Measurements from ENCODE around the gene UFL1.

The UFL1 gene

DNA sequence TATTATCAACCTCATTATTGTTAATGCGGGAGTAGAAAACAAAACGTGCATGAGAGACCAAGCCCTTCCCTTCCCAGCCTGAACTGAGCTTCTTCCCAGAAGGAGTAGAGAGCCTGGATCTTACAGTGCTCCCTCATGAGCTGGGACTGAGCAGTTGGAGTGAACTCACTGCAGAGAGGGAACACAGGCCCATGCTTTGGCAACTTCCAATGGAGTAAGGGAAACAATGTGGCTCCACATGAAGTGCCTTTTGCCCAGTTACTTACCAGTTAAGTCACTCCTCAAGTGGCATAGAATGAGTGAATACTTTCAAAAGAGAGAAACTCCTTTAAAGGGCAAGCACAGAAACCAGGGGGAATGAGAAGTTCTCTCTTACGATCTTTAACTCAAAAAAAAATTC, 53.8 kb downstream of the UFL1 start:
- H3K4me2 ChIP-seq (ENCODE audit: low read depth, low read length, poor library complexity, severe bottlenecking): no peak overlapping the region
- 0 out of 2 replicates have a peak, but pooled peaks cover 5% of the 10 kb centered on the region for H3K9me3 ChIP-seq (ENCODE audit: insufficient read depth, low read length)
- no peaks in the 10 kb centered on the region for H3K9me2 ChIP-seq (replicated peaks; ENCODE audit: insufficient read depth, low read length)
- no peak overlapping the region for H2AFZ ChIP-seq (ENCODE audit: low read depth, low read length, severe bottlenecking)
- no peaks in the 10 kb centered on the region for H3K36me3 ChIP-seq (ENCODE audit: low read length)
- no peaks in the 10 kb centered on the region for H3K79me2 ChIP-seq (ENCODE audit: insufficient read depth, low read length)
- H3K27me3 ChIP-seq (ENCODE audit: low read length): no peaks in the 10 kb centered on the region
- H3K27ac ChIP-seq (ENCODE audit: low read depth, low read length): no peak overlapping the region
- TF ChIP-seq, protein P1, sequence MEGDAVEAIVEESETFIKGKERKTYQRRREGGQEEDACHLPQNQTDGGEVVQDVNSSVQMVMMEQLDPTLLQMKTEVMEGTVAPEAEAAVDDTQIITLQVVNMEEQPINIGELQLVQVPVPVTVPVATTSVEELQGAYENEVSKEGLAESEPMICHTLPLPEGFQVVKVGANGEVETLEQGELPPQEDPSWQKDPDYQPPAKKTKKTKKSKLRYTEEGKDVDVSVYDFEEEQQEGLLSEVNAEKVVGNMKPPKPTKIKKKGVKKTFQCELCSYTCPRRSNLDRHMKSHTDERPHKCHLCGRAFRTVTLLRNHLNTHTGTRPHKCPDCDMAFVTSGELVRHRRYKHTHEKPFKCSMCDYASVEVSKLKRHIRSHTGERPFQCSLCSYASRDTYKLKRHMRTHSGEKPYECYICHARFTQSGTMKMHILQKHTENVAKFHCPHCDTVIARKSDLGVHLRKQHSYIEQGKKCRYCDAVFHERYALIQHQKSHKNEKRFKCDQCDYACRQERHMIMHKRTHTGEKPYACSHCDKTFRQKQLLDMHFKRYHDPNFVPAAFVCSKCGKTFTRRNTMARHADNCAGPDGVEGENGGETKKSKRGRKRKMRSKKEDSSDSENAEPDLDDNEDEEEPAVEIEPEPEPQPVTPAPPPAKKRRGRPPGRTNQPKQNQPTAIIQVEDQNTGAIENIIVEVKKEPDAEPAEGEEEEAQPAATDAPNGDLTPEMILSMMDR (IDR thresholded peaks at IDR 0.05; ENCODE audit: insufficient read depth, low read length, poor library complexity, severe bottlenecking): no peak
- no peak for TF ChIP-seq EZH2phosphoT487 (conservative IDR thresholded peaks at IDR 0.05; ENCODE audit: low read length)
- no peak overlapping the region for H3K9ac ChIP-seq (ENCODE audit: low read length)
- no peak overlapping the region for H3K4me3 ChIP-seq (ENCODE audit: insufficient read depth, low read length, poor library complexity, severe bottlenecking)
- H4K20me1 ChIP-seq (ENCODE audit: low read depth, low read length): no peaks in the 10 kb centered on the region
- H3F3A ChIP-seq (ENCODE audit: insufficient read depth): no peaks in the 10 kb centered on the region

DNA sequence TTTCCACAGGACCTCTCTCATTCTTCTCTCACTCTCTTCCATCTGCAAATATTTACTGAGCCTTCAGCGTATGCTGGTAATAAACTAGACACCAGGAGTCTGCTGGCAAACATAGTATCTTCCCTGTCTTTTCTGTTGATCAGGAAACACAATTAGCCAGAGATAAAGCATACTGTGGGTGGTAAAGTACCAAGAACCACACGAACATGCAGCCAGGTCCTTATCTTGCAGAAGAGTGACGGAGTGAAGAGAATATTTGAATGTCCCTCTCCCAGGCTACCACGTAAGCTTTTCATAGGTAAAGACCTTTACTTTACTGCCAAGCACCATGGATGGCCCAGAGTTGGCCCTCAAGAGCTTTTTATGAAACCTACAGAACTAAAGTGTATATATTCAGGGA, 54.6 kb downstream of the UFL1 start:
- no peak overlapping the region for H3K27ac ChIP-seq (ENCODE audit: low read depth, low read length)
- H3F3A ChIP-seq (ENCODE audit: insufficient read depth): no peaks in the 10 kb centered on the region
- no peaks in the 10 kb centered on the region for H4K20me1 ChIP-seq (ENCODE audit: low read depth, low read length)
- TF ChIP-seq, protein P1 (IDR thresholded peaks at IDR 0.05; ENCODE audit: insufficient read depth, low read length, poor library complexity, severe bottlenecking): no peak
- no peak for TF ChIP-seq EZH2phosphoT487 (conservative IDR thresholded peaks at IDR 0.05; ENCODE audit: low read length)
- H3K9me3 ChIP-seq (ENCODE audit: insufficient read depth, low read length): 0 out of 2 replicates have a peak, but pooled peaks cover 5% of the 10 kb centered on the region
- H3K9me2 ChIP-seq (replicated peaks; ENCODE audit: insufficient read depth, low read length): no peaks in the 10 kb centered on the region
- no peak overlapping the region for H3K4me3 ChIP-seq (ENCODE audit: insufficient read depth, low read length, poor library complexity, severe bottlenecking)
- no peaks in the 10 kb centered on the region for H3K27me3 ChIP-seq (ENCODE audit: low read length)
- no peaks in the 10 kb centered on the region for H3K79me2 ChIP-seq (ENCODE audit: insufficient read depth, low read length)
- no peak overlapping the region for H3K9ac ChIP-seq (ENCODE audit: low read length)
- no peaks in the 10 kb centered on the region for H3K36me3 ChIP-seq (ENCODE audit: low read length)
- no peak overlapping the region for H2AFZ ChIP-seq (ENCODE audit: low read depth, low read length, severe bottlenecking)
- no peak overlapping the region for H3K4me2 ChIP-seq (ENCODE audit: low read depth, low read length, poor library complexity, severe bottlenecking)

DNA sequence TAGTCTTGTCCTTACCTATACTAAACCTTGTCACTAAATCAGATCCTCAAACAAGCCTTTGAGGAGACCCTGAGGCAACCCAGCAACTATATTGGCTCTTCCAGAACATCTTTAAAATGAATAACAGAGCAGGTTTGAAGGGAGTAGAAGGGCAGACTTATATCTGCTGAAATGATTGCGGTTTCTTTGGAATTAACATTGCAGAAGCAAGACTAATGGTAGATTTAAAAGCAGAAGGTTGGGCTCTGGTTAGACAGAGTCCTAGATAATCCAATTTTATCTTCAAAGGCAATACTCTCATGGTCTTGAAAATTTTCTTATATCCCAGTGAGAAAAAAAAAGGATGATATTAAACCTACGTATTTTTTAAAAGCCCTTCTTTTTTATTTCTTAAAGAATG, 60.4 kb downstream of the UFL1 start:
- no peaks in the 10 kb centered on the region for H3K9me3 ChIP-seq (ENCODE audit: insufficient read depth, low read length)
- no peaks in the 10 kb centered on the region for H3K9me2 ChIP-seq (replicated peaks; ENCODE audit: insufficient read depth, low read length)
- no peaks in the 10 kb centered on the region for H3K36me3 ChIP-seq (ENCODE audit: low read length)
- H3K4me3 ChIP-seq (ENCODE audit: insufficient read depth, low read length, poor library complexity, severe bottlenecking): no peak overlapping the region
- no peaks in the 10 kb centered on the region for H4K20me1 ChIP-seq (ENCODE audit: low read depth, low read length)
- H2AFZ ChIP-seq (ENCODE audit: low read depth, low read length, severe bottlenecking): no peak overlapping the region
- no peak overlapping the region for H3K27ac ChIP-seq (ENCODE audit: low read depth, low read length)
- no peak for TF ChIP-seq EZH2phosphoT487 (conservative IDR thresholded peaks at IDR 0.05; ENCODE audit: low read length)
- TF ChIP-seq, protein P1 (IDR thresholded peaks at IDR 0.05; ENCODE audit: insufficient read depth, low read length, poor library complexity, severe bottlenecking): no peak
- no peaks in the 10 kb centered on the region for H3K27me3 ChIP-seq (ENCODE audit: low read length)
- H3K9ac ChIP-seq (ENCODE audit: low read length): no peak overlapping the region
- no peaks in the 10 kb centered on the region for H3F3A ChIP-seq (ENCODE audit: insufficient read depth)
- H3K79me2 ChIP-seq (ENCODE audit: insufficient read depth, low read length): no peaks in the 10 kb centered on the region
- no peak overlapping the region for H3K4me2 ChIP-seq (ENCODE audit: low read depth, low read length, poor library complexity, severe bottlenecking)

All from SU-DHL-6 (cell line).